ENCODE measurements around the gene GABRR2.
A peak's percentile ranks its signal among the peaks of the same experiment; 100 is the strongest.

GABRR2 gene

GRCh38 chr6:89350281-89350966 lies 35.3 kb upstream of the GABRR2 start:
- peaks cover 47 to 61% of the 10 kb centered on the region in 2 donors for H3K4me1 Mint-ChIP-seq (ENCODE audit: low read depth in 2 of 2)
- H3K4me3 Mint-ChIP-seq = peak overlapping the region; percentile 91 to 99
- peak overlapping the region; percentile 93 to 98 for H3K27ac Mint-ChIP-seq
- no peaks in the 10 kb centered on the region for H3K9me3 Mint-ChIP-seq
- peaks cover 14% of the 10 kb centered on the region for H3K36me3 Mint-ChIP-seq (ENCODE audit: insufficient read depth)
- DNase-seq (no peak), ATAC-seq (replicated peaks) (peak; percentile 18)
- H3K27me3 Mint-ChIP-seq = no peaks in the 10 kb centered on the region

- H3K27me3 Mint-ChIP-seq = no peaks in the 10 kb centered on the region
Measured at GRCh38 chr6:89348372-89348771, 33.3 kb upstream of the GABRR2 start.

GRCh38 chr6:89347825-89348224 lies 32.7 kb upstream of the GABRR2 start:
- H3K4me3 Mint-ChIP-seq = no peak overlapping the region
- H3K27ac Mint-ChIP-seq = peak overlapping the region; percentile 4 to 98
- no peaks in the 10 kb centered on the region for H3K27me3 Mint-ChIP-seq
- H3K4me1 Mint-ChIP-seq (ENCODE audit: low read depth in 2 of 2) = peaks cover 51 to 62% of the 10 kb centered on the region in 2 donors
- no peaks in the 10 kb centered on the region for H3K9me3 Mint-ChIP-seq
- ATAC-seq (replicated peaks) = no peak
- H3K36me3 Mint-ChIP-seq (ENCODE audit: insufficient read depth) = peaks cover 14% of the 10 kb centered on the region
- no peak for DNase-seq

More at GRCh38 chr6:89348372-89348771, 33.3 kb upstream of the GABRR2 start:
- Mint-ChIP-seq H3K9me3 (no peaks in the 10 kb centered on the region), H3K27ac (peak overlapping the region; percentile 4 to 98), H3K4me1 (ENCODE audit: low read depth in 2 of 2) (peaks cover 52 to 65% of the 10 kb centered on the region in 2 donors), H3K4me3 (no peak overlapping the region), H3K36me3 (ENCODE audit: insufficient read depth) (peaks cover 14% of the 10 kb centered on the region)
- DNase-seq (no peak), ATAC-seq (replicated peaks) (no peak)

- H3K4me1 Mint-ChIP-seq (ENCODE audit: low read depth in 2 of 2) = peaks cover 46 to 62% of the 10 kb centered on the region in 2 donors
- peaks cover 19% of the 10 kb centered on the region for H3K36me3 Mint-ChIP-seq (ENCODE audit: insufficient read depth)
- DNase-seq = no peak
- no peaks in the 10 kb centered on the region for H3K9me3 Mint-ChIP-seq
- no peak for ATAC-seq (replicated peaks)
- H3K27ac Mint-ChIP-seq = no peak overlapping the region
- H3K27me3 Mint-ChIP-seq = no peaks in the 10 kb centered on the region
- H3K4me3 Mint-ChIP-seq = no peak overlapping the region
Measured at GRCh38 chr6:89346433-89346832, 31.3 kb upstream of the GABRR2 start.

GRCh38 chr6:89339565-89339964 lies 24.5 kb upstream of the GABRR2 start:
- ATAC-seq (replicated peaks) (no peak), DNase-seq (no peak)
- Mint-ChIP-seq H3K4me3 (no peak overlapping the region), H3K9me3 (no peaks in the 10 kb centered on the region), H3K36me3 (ENCODE audit: insufficient read depth) (peaks cover 64% of the 10 kb centered on the region), H3K27me3 (no peaks in the 10 kb centered on the region), H3K4me1 (ENCODE audit: low read depth in 2 of 2) (peaks cover 3 to 16% of the 10 kb centered on the region in 2 donors), H3K27ac (peak overlapping the region; percentile 70 to 82)

- H3K9me3 Mint-ChIP-seq = no peaks in the 10 kb centered on the region
- H3K27me3 Mint-ChIP-seq = no peaks in the 10 kb centered on the region
- ATAC-seq (replicated peaks) (no peak), DNase-seq (no peak)
- peaks cover 2 to 5% of the 10 kb centered on the region in 2 donors for H3K4me1 Mint-ChIP-seq (ENCODE audit: low read depth in 2 of 2)
- H3K36me3 Mint-ChIP-seq (ENCODE audit: insufficient read depth) = peaks cover 70% of the 10 kb centered on the region
- H3K27ac Mint-ChIP-seq = no peak overlapping the region
- no peak overlapping the region for H3K4me3 Mint-ChIP-seq
Measured at GRCh38 chr6:89335164-89335563, 20.1 kb upstream of the GABRR2 start.

- H3K27ac Mint-ChIP-seq = no peak overlapping the region
- H3K36me3 Mint-ChIP-seq (ENCODE audit: insufficient read depth) = peaks cover 64% of the 10 kb centered on the region
- no peaks in the 10 kb centered on the region for H3K4me1 Mint-ChIP-seq (ENCODE audit: low read depth in 2 of 2)
- ATAC-seq (replicated peaks) (no peak), DNase-seq (no peak)
- H3K4me3 Mint-ChIP-seq = no peak overlapping the region
- H3K9me3 Mint-ChIP-seq = no peaks in the 10 kb centered on the region
- no peaks in the 10 kb centered on the region for H3K27me3 Mint-ChIP-seq
Measured at GRCh38 chr6:89330910-89331309, 15.8 kb upstream of the GABRR2 start.

- no peak overlapping the region for H3K27ac Mint-ChIP-seq
- H3K27me3 Mint-ChIP-seq = no peaks in the 10 kb centered on the region
- no peak for ATAC-seq (replicated peaks)
- no peaks in the 10 kb centered on the region for H3K4me1 Mint-ChIP-seq (ENCODE audit: low read depth in 2 of 2)
- no peak for DNase-seq
- no peak overlapping the region for H3K4me3 Mint-ChIP-seq
- peaks cover 48% of the 10 kb centered on the region for H3K36me3 Mint-ChIP-seq (ENCODE audit: insufficient read depth)
- H3K9me3 Mint-ChIP-seq = no peaks in the 10 kb centered on the region
Measured at GRCh38 chr6:89328976-89329375, 13.9 kb upstream of the GABRR2 start.

GRCh38 chr6:89324304-89324703 lies 9.2 kb upstream of the GABRR2 start:
- H3K27me3 Mint-ChIP-seq = no peaks in the 10 kb centered on the region
- no peak overlapping the region for H3K27ac Mint-ChIP-seq
- peaks cover 26% of the 10 kb centered on the region for H3K36me3 Mint-ChIP-seq (ENCODE audit: insufficient read depth)
- peaks cover 2 to 5% of the 10 kb centered on the region in 2 donors for H3K4me1 Mint-ChIP-seq (ENCODE audit: low read depth in 2 of 2)
- ATAC-seq (replicated peaks) = no peak
- no peak overlapping the region for H3K4me3 Mint-ChIP-seq
- DNase-seq = no peak
- H3K9me3 Mint-ChIP-seq = no peaks in the 10 kb centered on the region

GRCh38 chr6:89323511-89323971 lies 8.4 kb upstream of the GABRR2 start:
- no peaks in the 10 kb centered on the region for H3K9me3 Mint-ChIP-seq
- peaks cover 2 to 5% of the 10 kb centered on the region in 2 donors for H3K4me1 Mint-ChIP-seq (ENCODE audit: low read depth in 2 of 2)
- ATAC-seq (replicated peaks) = no peak
- H3K36me3 Mint-ChIP-seq (ENCODE audit: insufficient read depth) = peaks cover 19% of the 10 kb centered on the region
- no peaks in the 10 kb centered on the region for H3K27me3 Mint-ChIP-seq
- no peak overlapping the region for H3K4me3 Mint-ChIP-seq
- H3K27ac Mint-ChIP-seq = no peak overlapping the region
- DNase-seq = no peak

GRCh38 chr6:89321131-89321970 lies 6.3 kb upstream of the GABRR2 start:
- DNase-seq (no peak), ATAC-seq (replicated peaks) (no peak)
- Mint-ChIP-seq H3K4me3 (no peak overlapping the region), H3K27me3 (no peaks in the 10 kb centered on the region), H3K27ac (no peak overlapping the region), H3K4me1 (ENCODE audit: low read depth in 2 of 2) (peaks cover 2 to 5% of the 10 kb centered on the region in 2 donors), H3K9me3 (no peaks in the 10 kb centered on the region), H3K36me3 (ENCODE audit: insufficient read depth) (peaks cover 12% of the 10 kb centered on the region)

- DNase-seq (no peak), ATAC-seq (replicated peaks) (no peak)
- Mint-ChIP-seq H3K27me3 (no peaks in the 10 kb centered on the region), H3K27ac (no peak overlapping the region), H3K36me3 (ENCODE audit: insufficient read depth) (peaks cover 11% of the 10 kb centered on the region), H3K4me1 (ENCODE audit: low read depth in 2 of 2) (peaks cover 2 to 5% of the 10 kb centered on the region in 2 donors), H3K9me3 (no peaks in the 10 kb centered on the region), H3K4me3 (no peak overlapping the region)
Measured at GRCh38 chr6:89320012-89320559, 5.0 kb upstream of the GABRR2 start.

GRCh38 chr6:89317067-89317466 lies 2.0 kb upstream of the GABRR2 start:
- Mint-ChIP-seq H3K4me1 (ENCODE audit: low read depth in 2 of 2) (peaks cover 2 to 8% of the 10 kb centered on the region in 2 donors), H3K27ac (no peak overlapping the region), H3K27me3 (no peaks in the 10 kb centered on the region), H3K36me3 (ENCODE audit: insufficient read depth) (peaks cover 12% of the 10 kb centered on the region), H3K4me3 (no peak overlapping the region), H3K9me3 (no peaks in the 10 kb centered on the region)
- no peak for DNase-seq
- ATAC-seq (replicated peaks) = no peak
